Stimulated activated CD4-positive, alpha-beta T cell treated with anti-CD3 and anti-CD28 coated beads, Interleukin-15, amount 100 ng/mL, for 24 hours (primary cell): ENCODE measurements around the gene IFI27.
"Not testable (repeated sequence)": the region's sequence is repeated elsewhere in the genome, so short reads cannot be mapped to it uniquely, and the experiment has no call there.

Source experiments
- DNase-seq: peaks from one replicate; pipeline ENCODE4 v3.0.0-alpha.2; 2020

IFI27 gene

DNA sequence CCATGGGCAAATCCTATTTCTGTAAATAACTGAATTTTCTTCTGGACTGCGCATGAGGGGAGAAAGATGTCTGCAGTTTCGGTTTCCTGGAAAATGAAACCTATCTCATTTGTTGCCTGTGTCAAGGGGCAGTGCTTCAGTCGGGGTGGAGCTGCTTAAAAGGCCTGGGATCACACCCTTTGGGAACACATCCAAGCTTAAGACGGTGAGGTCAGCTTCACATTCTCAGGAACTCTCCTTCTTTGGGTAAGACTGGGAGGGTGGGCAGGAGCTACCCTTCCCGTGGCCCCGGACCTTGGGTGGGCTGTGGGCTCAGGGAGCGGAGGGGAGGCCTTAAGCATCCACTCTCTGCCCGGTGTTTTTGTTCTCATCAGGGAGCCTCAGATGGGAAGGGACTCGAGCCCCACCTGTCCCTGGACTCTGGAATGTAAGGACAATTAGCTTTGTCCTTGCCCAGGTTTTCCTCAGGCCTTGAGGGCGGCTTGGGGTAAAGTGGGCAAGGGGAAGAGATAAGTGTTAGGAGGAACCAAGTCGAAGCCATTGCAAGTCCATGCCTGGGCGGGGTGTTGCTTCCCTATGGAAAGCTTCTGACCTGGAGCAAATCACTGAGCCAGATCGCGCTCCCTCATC is at the start of gene IFI27:
IFI27 (plus strand) TSS at position 185 of the 630 bp plus-strand sequence.
- no peak for DNase-seq

DNA sequence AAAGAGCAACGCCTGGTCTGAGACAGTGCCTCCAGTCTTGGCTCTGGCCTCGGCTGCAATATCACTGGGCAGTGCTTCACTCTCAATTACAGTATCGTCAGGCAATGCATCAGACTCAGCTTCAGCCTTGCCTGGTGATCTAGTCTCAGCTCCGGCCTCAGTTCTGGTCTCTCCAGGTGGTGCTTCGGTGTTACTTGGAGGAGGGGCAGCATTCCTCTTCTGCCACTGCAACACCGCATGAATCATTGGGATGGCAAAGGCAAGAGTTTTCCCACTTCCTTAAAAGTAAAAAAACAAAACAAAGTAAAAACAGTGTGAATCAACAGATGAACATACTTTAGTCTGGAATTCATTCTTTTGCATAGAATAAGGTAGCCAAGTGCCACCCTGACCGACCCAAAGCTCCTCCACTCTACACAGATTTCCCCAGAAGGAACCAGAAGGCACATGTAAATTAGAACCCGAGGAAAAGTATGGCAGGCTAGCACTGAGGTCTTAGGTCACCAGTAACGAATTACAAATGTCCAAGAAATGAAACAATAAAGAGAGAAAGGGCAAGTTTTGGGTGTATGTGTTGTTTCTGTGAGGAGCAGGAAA is 48.1 kb upstream of the IFI27 start:
- no peak for DNase-seq

DNA sequence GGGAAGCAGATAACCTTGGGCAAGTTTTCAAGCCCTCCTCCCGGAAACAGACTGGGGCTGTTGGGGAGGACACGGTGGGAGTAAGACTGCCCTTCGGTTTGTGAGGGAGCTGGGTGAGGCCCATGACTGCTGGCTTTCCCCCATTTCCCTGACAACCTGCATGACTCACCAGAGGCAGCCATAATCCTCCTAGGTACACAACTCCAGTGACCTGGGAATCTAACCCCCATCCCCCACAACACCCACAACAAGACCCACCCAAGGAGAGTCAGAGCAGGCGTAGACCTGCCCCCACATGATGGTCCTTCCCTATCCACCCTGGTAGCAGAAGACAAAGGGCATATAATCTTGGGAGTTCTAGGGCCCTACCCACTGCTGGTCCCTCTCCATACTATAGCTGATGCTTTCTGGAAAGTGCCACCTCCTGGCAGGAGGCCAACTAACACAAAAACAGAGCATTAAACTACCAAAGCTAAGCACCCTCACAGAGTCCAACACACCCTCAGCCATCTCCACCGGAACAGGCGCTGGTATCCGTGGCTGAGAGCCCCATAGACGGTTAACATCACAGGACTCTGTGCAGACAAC is 44.4 kb upstream of the IFI27 start:
- no peak for DNase-seq

DNA sequence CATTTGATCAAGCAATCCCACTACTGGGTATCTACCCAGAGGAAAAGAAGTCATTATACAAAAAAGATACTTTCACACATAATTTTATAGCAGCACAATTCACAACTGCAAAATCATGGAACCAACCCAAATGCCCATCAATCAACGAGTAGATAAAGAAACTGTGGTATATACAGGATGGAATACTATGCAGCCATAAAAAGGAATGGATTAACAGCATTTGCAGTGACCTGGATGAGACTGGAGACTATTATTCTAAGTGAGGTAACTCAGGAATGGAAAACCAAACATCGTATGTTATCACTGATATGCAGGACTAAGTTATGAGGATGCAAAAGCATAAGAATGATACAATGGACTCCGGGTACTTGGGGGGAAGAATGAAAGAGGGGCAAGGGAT is 38.5 kb upstream of the IFI27 start:
- DNase-seq, result not testable (repeated sequence)

DNA sequence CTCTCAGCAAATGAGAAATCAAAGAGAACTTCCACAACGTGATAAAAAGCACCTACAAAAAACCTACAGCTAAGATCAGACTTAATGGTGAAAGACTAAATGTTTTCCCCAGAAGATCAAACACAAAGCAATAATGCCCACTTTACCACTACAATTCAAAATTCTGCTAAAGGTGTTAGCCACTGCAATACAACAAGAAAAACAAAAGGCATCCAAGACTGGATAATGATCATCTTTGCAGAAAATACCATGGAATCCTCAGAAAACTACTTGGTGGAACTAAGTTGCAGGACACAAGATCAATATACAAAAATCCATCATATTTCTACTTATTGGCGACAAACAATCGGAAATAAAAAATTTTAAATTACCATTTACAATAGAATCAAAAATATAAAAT is 36.0 kb upstream of the IFI27 start:
- DNase-seq, result no peak

DNA sequence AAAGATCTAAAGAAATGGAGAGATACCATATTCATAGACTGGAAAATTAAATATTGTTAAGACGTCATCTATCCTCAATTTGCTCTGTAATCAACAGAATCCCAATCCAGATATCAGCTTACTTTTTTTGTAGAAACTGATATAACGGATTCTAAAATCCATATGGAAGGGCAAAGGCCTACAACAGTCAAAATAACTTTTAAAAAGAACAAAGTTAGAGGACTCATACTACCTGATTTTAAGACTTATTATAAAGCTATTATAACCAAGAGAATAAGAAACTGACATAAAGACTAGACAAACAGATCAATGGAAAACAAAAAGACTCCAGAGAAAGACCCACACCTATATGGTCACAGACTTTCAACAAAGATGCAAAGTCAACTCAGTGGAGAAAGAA is 35.5 kb upstream of the IFI27 start:
- DNase-seq, result no peak

DNA sequence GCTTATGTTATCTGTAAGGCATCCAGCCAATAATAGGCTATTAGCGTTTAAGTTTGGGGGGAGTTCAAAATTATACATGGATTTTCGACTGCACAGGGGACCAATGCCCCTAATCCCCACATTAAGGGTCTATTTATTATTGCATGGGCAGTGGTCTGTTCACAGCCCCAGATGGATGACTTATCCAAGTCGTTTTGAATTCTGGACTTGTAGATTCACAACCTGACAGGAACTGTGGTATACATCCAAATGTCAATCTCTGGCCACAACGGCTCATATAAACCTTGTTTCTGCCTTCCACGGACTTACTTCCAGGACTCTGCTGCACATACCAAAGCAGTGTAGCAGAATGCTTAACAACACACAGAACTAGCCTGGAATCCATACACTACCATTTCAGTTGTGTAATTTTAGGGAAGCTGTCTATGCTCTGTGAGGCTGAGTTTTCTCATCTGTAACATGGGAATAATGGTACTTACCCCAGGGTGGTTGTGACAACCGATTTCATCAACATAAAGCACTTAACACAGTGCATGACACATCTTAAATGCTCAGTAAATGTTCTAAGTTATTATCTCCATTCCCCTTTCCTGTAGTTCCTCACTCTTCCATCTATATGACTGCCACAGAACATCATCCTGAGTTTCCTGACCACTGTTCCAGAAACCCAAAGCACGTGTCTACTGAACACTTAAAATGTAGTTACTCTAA is 33.3 kb upstream of the IFI27 start:
- DNase-seq, result no peak

DNA sequence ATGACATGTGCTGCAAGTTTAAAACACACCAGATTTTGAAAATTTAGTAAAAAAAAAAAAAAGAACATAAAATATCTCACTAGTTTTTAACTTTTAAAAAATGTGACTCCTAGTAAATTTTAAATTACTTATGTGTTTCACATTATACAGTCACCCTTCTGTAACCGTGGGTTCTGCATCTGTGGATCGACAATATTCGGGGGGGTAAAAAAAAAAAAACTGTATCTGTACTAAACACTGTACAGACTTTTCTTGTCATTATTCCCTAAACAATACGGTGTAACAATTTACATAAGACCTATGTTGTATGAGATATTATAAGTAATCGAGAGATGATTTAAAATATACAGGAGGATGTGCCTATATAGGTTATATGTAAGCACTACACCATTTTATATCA is 32.7 kb upstream of the IFI27 start:
- DNase-seq, result no peak

DNA sequence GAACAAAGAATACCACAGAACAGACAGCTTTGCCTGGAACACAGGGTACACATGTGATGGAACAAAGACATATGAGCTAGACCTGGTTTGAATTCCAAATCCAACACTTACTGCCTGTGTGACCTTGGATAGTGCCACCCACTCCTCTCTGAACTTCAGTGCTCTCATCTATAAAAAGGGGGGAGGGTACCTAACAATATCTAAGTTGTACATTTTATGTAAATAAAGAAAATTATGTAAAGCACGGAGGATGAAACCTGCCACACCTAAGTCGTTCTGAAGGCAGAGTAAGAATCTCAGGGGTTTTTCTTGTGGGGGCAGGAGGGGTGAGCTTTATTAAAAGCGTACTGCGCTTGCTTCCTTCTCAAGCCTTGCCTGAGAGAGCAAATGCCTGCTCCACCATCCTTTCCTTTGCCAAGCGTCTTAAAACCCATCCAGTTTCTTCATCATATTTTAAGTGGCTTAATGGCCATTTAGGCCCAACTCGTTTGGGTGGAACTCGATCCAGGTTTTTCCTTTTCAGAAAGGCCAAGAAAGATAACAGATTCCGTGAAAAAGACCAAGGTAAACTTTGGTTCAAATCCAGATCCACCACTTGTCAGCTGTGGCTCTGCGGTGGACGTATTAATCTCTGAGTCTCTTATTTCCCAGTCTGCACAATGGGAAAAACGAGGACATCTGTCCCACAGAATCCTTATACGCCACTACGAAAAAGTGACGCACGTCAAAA is 30.5 kb upstream of the IFI27 start:
- DNase-seq, result peak; percentile 9

DNA sequence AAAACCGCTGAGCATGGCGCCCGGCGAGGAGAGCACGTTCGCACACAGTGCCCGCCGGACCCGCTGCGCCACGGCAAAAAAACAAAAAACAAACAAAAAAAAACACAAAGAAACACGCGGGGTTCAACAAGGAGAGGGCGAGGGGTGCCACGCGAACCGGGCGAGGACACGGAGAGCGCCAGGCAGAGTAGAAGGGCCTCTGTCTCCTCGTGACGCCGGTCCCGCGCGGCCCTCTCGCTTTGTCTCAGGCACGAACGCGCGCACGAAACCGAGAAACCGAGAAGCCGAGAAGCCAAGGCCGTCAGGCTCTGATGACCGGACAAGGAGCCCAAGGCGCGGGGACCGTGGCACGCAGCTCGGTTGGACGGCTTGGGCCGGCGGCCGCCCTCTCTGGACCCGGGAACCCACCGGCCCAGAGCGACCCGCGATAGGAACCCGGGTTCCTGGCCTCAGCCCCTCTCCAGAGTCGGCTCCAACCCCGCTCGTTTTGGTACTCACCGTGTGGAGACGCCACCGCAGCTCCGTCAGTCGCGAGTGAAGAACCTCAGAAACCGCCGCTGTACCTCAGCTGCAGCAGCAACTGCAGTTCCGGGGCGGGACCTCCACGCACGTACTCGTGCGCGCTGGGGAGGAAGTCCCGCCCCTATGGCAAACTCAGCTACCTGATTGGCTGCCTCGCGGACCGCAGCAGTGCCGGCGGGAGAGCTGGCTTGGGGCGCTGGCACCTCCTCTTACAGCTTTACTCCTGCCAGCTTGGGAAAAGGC is 29.7 kb upstream of the IFI27 start, which contains the start of the genes DDX24 and IFI27L1:
DDX24 (minus strand) TSS at position 582 of the 765 bp plus-strand sequence. CDS start 1,460 bp downstream, outside the sequence.
IFI27L1 (plus strand) TSS at position 690 of the 765 bp plus-strand sequence. CDS start 15,628 bp downstream, outside the sequence.
- peak; percentile 98 for DNase-seq

DNA sequence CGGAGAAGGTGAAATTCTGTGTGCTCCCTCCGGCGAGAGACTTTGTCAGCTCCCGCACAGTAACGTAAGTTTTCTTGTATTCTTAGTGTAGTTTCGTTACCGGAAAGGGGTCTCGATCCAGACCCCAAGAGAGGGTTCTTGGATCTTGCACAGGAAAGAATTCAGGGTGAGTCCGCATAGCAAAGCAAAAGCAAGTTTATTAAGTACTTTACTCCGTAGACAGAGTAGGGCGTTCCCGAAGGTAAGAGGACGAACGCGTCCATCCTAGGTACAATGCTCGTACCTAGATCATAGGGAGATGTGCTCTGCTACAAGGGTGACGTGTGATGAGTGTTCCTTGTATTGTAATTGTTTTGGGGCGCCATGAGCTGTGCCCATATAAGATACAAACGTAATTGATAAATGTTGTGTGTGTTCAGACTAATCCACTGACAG is 29.1 kb upstream of the IFI27 start:
- peak; percentile 7 for DNase-seq

DNA sequence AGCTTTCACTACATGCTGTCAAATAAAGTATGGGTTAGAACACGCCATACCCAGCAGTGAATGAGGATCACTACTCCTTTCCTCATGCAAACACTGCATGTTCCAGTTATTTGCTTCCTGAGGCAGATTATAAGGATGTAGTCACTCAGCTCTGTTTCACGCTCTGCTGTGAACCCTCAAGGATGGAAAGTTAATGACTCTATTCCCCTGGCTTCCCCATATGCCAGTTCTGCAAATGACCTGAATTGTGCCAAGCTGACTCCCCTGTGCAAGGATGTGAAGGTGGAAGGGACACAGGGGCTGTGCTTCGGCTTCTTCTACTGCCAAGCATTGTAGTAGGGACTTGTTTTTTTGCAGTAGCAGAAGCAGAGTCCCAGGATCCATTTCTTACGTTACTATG is 22.6 kb upstream of the IFI27 start:
- DNase-seq, result no peak

DNA sequence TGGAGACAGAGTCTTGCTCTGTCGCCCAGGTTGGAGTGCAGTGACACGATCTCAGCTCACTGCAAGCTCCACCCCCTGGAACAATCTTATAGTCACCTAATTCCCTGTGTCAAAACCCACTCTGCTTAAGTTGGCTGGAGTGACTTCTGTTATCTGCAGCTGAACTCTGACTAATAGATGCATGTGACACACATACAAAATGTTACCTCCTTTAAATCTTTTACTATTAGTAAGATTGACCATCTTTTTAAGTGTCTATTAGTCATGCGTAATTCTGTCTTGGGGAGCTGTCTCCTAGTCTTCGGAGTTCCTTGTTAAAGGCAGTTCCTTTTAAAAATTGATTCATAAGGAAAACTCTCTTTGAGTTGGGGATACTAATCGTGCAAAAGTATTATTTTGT is 22.0 kb upstream of the IFI27 start:
- DNase-seq, result no peak

DNA sequence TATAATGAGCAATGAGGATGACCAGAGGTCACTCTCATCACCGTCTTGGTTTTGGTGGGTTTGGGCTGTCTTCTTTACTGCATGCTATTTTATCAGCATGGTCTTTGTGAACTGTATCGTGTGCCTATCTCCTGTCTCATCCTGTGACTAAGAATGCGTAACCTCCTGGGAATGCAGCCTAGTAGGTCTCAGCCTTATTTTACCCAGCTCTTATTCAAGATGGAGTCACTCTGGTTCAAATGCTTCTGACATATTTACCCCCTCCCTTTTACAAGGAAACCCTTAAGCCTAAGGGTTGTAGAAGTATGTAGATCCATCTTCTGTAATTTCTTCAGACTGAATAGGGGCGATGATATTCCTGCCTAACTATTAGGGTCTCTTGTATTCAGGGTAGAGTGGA is 21.1 kb upstream of the IFI27 start:
- no peak for DNase-seq

DNA sequence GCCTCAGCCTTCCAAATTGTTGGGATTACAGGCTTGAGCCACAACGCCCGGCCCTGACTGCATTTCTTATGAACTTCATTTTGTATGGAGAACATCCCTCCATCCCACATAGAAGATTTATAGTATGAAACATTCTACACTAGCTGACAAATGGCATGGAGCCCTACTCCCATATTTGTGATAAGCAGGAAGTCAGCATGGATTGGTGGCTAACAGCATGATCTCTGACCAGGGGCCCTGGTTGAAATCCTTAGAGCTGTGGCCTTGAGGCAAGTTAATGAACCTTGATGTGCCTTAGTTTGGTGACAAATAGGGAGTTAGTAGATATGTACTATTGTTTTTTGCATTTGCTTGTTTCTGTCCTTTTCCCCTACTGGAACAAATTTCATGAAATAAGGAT is 17.1 kb upstream of the IFI27 start:
- no peak for DNase-seq

DNA sequence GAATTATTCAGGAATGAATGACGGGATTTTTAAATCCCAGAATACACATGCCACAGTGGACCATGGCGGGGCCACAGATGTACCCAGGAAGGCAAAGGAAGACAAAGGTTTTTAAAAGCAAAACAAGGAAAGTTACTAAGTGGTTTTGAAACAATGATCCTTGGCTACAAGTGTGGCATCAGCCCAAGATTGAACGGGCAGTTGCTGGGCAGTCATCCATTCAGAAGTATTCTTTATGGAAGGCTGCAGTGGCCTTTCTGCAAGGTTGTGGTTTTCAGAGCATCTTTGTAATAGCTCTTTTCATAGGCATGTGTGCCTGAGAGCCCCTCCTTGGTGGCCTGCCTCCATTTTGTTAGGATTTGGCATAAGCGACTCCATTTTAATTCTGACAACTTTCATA is 13.4 kb upstream of the IFI27 start:
- no peak for DNase-seq

DNA sequence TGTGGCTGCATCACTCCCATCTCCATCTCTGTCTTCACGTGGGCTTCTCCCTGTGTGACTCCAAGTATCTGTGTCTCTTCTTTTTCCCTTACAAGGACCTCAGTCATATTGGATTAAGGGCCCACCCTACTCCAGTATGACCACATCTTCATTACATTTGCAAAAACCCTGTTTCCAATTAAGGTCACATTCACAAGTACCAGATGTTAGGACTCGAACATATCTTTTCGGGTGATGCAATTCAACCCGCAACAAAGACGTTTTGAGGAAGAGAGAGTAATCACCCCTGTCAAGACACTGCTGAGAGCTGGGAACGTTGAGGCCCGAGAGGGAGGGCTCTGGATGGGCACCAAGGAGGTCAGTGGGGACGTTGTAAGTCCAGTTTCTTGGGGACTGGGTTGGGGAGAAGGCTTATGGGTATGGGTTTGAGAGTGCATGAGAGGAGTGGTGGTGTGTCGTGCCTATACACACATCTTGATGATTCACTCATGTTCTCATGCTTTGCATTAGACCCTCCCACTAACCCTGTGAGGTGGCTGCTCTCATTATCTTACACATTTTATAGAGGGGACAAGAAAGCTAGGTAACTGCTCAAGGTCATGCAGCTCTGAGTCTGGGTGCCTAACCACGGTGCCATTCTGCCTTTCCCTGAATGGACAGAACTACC is 12.1 kb upstream of the IFI27 start:
- DNase-seq, result no peak

DNA sequence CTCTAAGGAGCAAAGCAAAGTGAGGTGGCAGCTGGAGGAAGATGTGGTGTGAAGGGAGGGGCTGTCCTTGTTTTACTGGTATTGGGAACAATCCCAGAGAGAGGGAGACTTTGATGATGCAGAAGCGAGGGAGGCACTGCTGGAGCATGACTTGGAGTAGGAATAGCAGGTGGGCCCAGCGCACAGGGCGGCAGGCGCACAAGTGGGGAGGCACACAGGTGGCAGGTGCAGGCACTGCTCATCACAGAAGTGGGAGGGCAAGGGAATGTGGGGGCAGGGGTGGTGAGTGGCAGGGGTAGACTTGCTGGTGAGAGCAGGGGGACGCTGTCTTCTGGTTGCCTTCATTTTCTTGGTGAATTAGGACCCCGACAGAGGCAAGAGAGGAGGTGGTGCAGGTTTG is 11.5 kb upstream of the IFI27 start:
- DNase-seq, result no peak

DNA sequence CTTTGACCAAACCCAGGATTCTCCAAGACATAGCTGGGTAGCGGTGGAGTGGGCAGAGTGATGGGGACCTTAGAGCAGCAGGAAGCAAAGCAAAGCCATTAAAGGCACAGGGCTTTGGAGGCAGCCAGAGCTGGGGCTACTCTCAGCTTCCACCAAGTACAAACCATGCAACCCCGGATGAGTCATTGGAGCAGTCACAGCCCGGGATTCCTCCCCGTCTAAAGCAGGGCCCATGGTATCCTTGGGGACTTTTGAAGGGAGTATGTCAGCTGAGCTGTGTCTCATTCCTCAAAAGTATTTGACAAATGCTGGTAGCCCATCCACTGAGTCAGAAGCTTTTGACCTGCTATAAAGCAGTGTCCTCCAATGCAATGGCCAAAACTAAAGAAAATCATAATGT is 9.7 kb upstream of the IFI27 start:
- DNase-seq, result no peak

DNA sequence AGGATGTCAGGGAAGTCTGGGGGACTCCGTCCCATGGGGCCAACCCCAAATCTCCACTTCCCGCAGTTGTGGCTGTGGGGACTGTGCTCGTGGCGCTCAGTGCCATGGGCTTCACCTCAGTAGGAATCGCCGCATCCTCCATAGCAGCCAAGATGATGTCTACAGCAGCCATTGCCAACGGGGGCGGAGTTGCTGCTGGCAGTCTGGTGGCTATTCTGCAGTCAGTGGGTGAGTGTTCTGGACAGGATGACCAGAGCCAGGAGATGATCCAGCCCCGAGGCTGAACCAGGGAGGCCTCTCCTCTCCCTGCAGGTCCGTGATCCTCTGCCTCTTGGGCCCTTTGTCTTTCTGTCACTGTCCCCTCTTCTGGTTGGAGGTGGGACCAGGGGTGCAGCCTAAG is 8.8 kb upstream of the IFI27 start:
- DNase-seq, result no peak

DNA sequence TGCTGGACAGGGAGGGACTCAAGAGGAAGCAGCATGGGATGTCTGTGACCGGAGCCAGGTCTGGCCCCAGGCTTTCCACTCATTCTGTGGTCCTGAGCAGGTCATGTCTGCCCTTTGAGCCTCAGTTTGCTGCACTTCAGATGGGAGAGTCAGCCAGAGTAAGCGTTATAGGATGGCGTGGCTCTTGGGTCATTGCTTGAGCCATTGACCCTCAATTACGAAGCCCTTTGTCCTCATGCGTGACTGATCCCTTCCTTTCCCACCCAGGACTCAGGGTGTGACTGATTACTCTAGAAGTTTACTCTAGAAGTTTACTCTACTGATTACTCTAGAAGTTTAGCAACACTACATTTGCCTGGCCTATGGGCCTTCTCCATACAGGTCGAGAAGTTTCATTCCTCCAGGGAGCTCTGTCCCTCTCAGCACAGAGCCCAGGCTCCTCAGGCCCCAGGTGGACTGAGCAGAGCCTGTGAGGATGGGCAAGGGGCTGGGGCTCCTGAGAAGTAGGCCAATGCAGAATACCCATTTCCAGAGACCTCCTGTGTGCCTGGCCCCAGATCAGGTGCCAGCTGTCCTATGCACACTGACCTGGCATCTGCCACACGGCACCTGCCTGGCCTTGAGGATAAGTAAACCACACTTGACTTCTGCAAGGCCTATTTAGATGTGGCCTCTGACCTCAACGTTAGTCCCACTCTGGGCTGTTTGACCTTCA is 7.6 kb upstream of the IFI27 start:
- no peak for DNase-seq
